Endothelial cell of umbilical vein (primary cell): ENCODE data around the gene TMEM106C. TPM values are rescaled to one million over a fixed set of nuclear protein-coding genes. Genes with fewer than 3 reads are reported as not detected.

Experiments
- BruUV-seq: library from RNA; stranded (reverse); fragments of 400-500 nt; replicated peaks from 2 replicates; lab custom pipeline; 2021; lab: Mats Ljungman, UMichigan
- CTCF ChIA-PET: fragments of 300-600, 350-600 bp; sonication (Branson Sonifier 250); formaldehyde crosslinking; loops from one replicate; lab custom pipeline; 2021; ENCODE audit warnings: antibody characterized with exemption, inconsistent platforms; lab: Charles Lee
- POLR2A ChIA-PET: fragments of 300-600, 350-600 bp; sonication (Branson Sonifier 250); formaldehyde crosslinking; loops from one replicate; lab custom pipeline; 2021; ENCODE audit warnings: antibody characterized with exemption, inconsistent platforms; lab: Charles Lee
- DNase-seq: peaks from one replicate; pipeline ENCODE4 v3.0.0-alpha.2; 2011; ENCODE audit warnings: low read depth, low spot score
- FAIRE-seq: peaks from 2 replicates; lab custom pipeline; 2011; peaks lifted over from hg19 to GRCh38; lab: Jason Lieb, UNC
- H2AFZ ChIP-seq: 2 replicates; pipeline ENCODE4 v1.6.0; 2012; ENCODE audit warnings: low read depth, low read length, control low read depth, inconsistent platforms
- H3K27ac ChIP-seq: 2 replicates; pipeline ENCODE4 v1.5.1; 2011; ENCODE audit warnings: low read depth, mild to moderate bottlenecking, control low read depth, low read length, moderate library complexity; ENCODE audit not compliant: insufficient read depth
- H3K27me3 ChIP-seq, 2 experiments: 2 replicates each; pipeline versions ENCODE4 v1.6.0 to v1.6.1; 2011; ENCODE audit warnings: low read length in 2 of 2, mixed read lengths in 1 of 2; ENCODE audit not compliant: control insufficient read depth in 2 of 2, insufficient read depth in 2 of 2
- H3K36me3 ChIP-seq, 2 experiments: 2 replicates in 1 of 2; 3 replicates in 1 of 2; pipeline ENCODE4 v1.5.1; 2011; ENCODE audit warnings: low read length in 2 of 2, mild to moderate bottlenecking in 1 of 2, moderate library complexity in 1 of 2; ENCODE audit not compliant: control insufficient read depth in 2 of 2, insufficient read depth in 2 of 2; ENCODE audit errors: extremely low read depth in 1 of 2
- H3K4me1 ChIP-seq: 3 replicates; pipeline ENCODE4 v1.5.1; 2011; ENCODE audit warnings: mild to moderate bottlenecking, low read length; ENCODE audit not compliant: control insufficient read depth, insufficient read depth; ENCODE audit errors: extremely low read depth
- H3K4me2 ChIP-seq: 2 replicates; pipeline ENCODE4 v1.6.1; 2011; ENCODE audit warnings: low read length, control low read depth, mixed read lengths; ENCODE audit not compliant: insufficient read depth
- H3K4me3 ChIP-seq, 3 experiments: fragments of 200-600 bp in 1 of 3; sonication (generic), shearing (Covaris generic) in 1 of 3; replicated peaks in 1 of 3; 2 replicates each; pipeline ENCODE4 v1.5.1; 2011 to 2016; ENCODE audit warnings: control low read depth in 3 of 3, low read length in 3 of 3, mild to moderate bottlenecking in 2 of 3, inconsistent platforms in 1 of 3, low read depth in 1 of 3, moderate library complexity in 1 of 3; ENCODE audit not compliant: insufficient read depth in 1 of 3
- H3K79me2 ChIP-seq: 2 replicates; pipeline ENCODE4 v1.6.0; 2012; ENCODE audit warnings: low read length, inconsistent platforms; ENCODE audit not compliant: control insufficient read depth, insufficient read depth
- H3K9ac ChIP-seq: replicated peaks from 2 replicates; pipeline ENCODE3; 2011; ENCODE audit warnings: low read length, control low read depth; ENCODE audit not compliant: insufficient read depth; ENCODE audit errors: extremely low read depth
- H3K9me1 ChIP-seq: replicated peaks from 3 replicates; pipeline ENCODE4 v1.6.0; 2011; ENCODE audit warnings: mild to moderate bottlenecking, low read length; ENCODE audit not compliant: control insufficient read depth, insufficient read depth; ENCODE audit errors: extremely low read depth
- H3K9me3 ChIP-seq: replicated peaks from 2 replicates; pipeline ENCODE4 v1.5.1; 2012; ENCODE audit warnings: low read length, inconsistent platforms; ENCODE audit not compliant: control insufficient read depth, insufficient read depth
- H4K20me1 ChIP-seq: replicated peaks from 2 replicates; pipeline ENCODE3; 2011; ENCODE audit warnings: mild to moderate bottlenecking, low read length; ENCODE audit not compliant: control insufficient read depth, insufficient read depth; ENCODE audit errors: extremely low read depth
- EZH2 ChIP-seq: IDR thresholded peaks from 2 replicates; pipeline ENCODE4 v1.6.1; 2012; ENCODE audit warnings: borderline replicate concordance, low read depth, mild to moderate bottlenecking, moderate library complexity, low read length, inconsistent platforms; ENCODE audit not compliant: severe bottlenecking
- FOS ChIP-seq: IDR thresholded peaks from 2 replicates; pipeline ENCODE4 v1.6.1; 2011; ENCODE audit warnings: mild to moderate bottlenecking, low read length, moderate library complexity, borderline replicate concordance; ENCODE audit not compliant: insufficient read depth
- GATA2 ChIP-seq: IDR thresholded peaks from 2 replicates; pipeline ENCODE4 v1.7.0; 2011; ENCODE audit warnings: low read depth, mild to moderate bottlenecking, moderate library complexity, mixed read lengths, low read length; ENCODE audit not compliant: insufficient read length, insufficient read depth
- JUN ChIP-seq: IDR thresholded peaks from 2 replicates; pipeline ENCODE4 v1.6.1; 2011; ENCODE audit warnings: borderline replicate concordance, low read depth; ENCODE audit not compliant: insufficient read length, insufficient read depth
- MYC ChIP-seq: IDR thresholded peaks from one replicate; pipeline ENCODE4 v1.6.1; 2011; ENCODE audit warnings: mild to moderate bottlenecking, low read depth, low read length
- POLR2A ChIP-seq: IDR thresholded peaks from 2 replicates; pipeline ENCODE4 v1.6.1; 2012; ENCODE audit warnings: low read depth, mild to moderate bottlenecking, control low read depth, low read length
- POLR2AphosphoS5 ChIP-seq: IDR thresholded peaks from 2 replicates; pipeline ENCODE4 v1.6.1; 2012; ENCODE audit warnings: low read depth, mild to moderate bottlenecking, control low read depth, low read length, moderate library complexity; ENCODE audit not compliant: insufficient read depth
- dilution Hi-C: fragments of 300-500 bp; cut with MboI; formaldehyde crosslinking; loops from one replicate; pipeline ENCODE4 v1.15.0; 2019; ENCODE audit warnings: low sequenced_read_pairs; ENCODE audit not compliant: extremely low pct_ligation_motif_present
- intact Hi-C: fragments of 100-400 bp; cut with micrococcal nuclease; formaldehyde crosslinking; loops from one replicate; pipeline ENCODE4 v1.10.0; 2022
- polyA plus RNA-seq, 4 experiments: library from polyadenylated mRNA; depleted of rRNA in 3 of 4; stranded (reverse) in 3 of 4; unstranded in 1 of 4; fragments of >200 nt; gene quantifications; 2 replicates each; pipeline versions ENCODE4 v1.2.1 to v1.2.3, GENCODE V29; 2011 to 2012; ENCODE audit warnings: missing spikeins in 1 of 4
- total RNA-seq: library from RNA; stranded (reverse); gene quantifications from 2 replicates; pipeline ENCODE4 v1.2.3, GENCODE V29; 2021
- TF ChIP-seq, protein P1 (sequence below): IDR thresholded peaks from 2 replicates; pipeline ENCODE4 v1.6.1; 2011; ENCODE audit not compliant: insufficient read depth, insufficient read length
- TF ChIP-seq, protein P2 (sequence below), 2 donors: IDR thresholded peaks; 1 replicate in 1 of 2; 2 replicates in 1 of 2; pipeline ENCODE4 v1.5.1; 2011; ENCODE audit warnings: low read length in 2 of 2, mild to moderate bottlenecking in 2 of 2, moderate library complexity in 2 of 2, control low read depth in 1 of 2, inconsistent platforms in 1 of 2, low read depth in 1 of 2; ENCODE audit not compliant: insufficient read depth in 1 of 2; ENCODE audit errors: extremely low read depth in 1 of 2

TMEM106C gene
- total and polyA plus RNA-seq, 2 donors (not counting 3 experiments of a cell fraction or from before 2014, with no cell fraction given), result 84.4 to 148 TPM

DNA sequence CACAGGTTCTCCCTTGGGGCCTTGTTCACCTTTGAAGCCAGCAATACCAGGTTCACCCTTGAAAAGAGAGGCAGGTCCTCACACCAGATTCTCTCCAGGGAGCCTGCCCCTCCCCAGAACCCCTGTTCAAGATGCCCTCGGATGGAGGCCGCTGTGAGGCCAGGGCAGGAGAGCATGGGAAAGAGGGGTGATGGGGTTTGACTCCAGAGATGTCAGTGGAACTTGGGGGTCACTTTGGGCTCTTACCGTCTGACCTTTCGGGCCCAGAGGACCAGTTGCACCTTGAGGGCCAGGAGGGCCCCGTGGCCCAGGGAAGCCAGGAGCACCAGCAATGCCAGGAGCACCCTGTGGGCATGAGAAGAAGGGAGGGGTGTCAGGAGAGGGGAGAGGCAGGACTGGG, 23.4 kb downstream of the TMEM106C start:
- H3K9me3 ChIP-seq, result no peaks in the 10 kb centered on the region
- TF ChIP-seq, protein P1, sequence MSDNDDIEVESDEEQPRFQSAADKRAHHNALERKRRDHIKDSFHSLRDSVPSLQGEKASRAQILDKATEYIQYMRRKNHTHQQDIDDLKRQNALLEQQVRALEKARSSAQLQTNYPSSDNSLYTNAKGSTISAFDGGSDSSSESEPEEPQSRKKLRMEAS, result no peak
- TF ChIP-seq GATA2 (no peak), POLR2AphosphoS5 (no peak), EZH2 (no peak), FOS (no peak), POLR2A (no peak), JUN (no peak), MYC (no peak)
- TF ChIP-seq, protein P2, sequence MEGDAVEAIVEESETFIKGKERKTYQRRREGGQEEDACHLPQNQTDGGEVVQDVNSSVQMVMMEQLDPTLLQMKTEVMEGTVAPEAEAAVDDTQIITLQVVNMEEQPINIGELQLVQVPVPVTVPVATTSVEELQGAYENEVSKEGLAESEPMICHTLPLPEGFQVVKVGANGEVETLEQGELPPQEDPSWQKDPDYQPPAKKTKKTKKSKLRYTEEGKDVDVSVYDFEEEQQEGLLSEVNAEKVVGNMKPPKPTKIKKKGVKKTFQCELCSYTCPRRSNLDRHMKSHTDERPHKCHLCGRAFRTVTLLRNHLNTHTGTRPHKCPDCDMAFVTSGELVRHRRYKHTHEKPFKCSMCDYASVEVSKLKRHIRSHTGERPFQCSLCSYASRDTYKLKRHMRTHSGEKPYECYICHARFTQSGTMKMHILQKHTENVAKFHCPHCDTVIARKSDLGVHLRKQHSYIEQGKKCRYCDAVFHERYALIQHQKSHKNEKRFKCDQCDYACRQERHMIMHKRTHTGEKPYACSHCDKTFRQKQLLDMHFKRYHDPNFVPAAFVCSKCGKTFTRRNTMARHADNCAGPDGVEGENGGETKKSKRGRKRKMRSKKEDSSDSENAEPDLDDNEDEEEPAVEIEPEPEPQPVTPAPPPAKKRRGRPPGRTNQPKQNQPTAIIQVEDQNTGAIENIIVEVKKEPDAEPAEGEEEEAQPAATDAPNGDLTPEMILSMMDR (IDR thresholded peaks at IDR 0.05; ENCODE audit: extremely low read depth in 1 of 2, insufficient read depth in 1 of 2, low read depth in 1 of 2, low read length in 2 of 2), result no peak
- POLR2A ChIA-PET, result no interaction called here
- no peaks in the 10 kb centered on the region for H4K20me1 ChIP-seq
- no peak for FAIRE-seq
- no peak overlapping the region for H3K4me2 ChIP-seq
- no peak for DNase-seq
- dilution Hi-C loops (no loop called here), intact Hi-C loops (no loop called here)
- H3K27ac ChIP-seq, result no peak overlapping the region
- H3K36me3 ChIP-seq, result no peaks in the 10 kb centered on the region
- H3K9ac ChIP-seq, result no peak overlapping the region
- H3K4me1 ChIP-seq, result no peaks in the 10 kb centered on the region
- H2AFZ ChIP-seq, result no peak overlapping the region
- no TSS peak for BruUV-seq
- no peaks in the 10 kb centered on the region for H3K79me2 ChIP-seq
- H3K27me3 ChIP-seq, result no peaks in the 10 kb centered on the region
- CTCF ChIA-PET, result no interaction called here
- H3K4me3 ChIP-seq, result no peak overlapping the region
- no peaks in the 10 kb centered on the region for H3K9me1 ChIP-seq
